Measurements from ENCODE around the gene NEMP2.
"Not testable (repeated sequence)": the region's sequence is repeated elsewhere in the genome, so short reads cannot be mapped to it uniquely, and the experiment has no call there.

The NEMP2 gene

GRCh38 chr2:190490502-190490901, 44.0 kb downstream of the NEMP2 start:
- no peak for DNase-seq (ENCODE audit: low read depth)

GRCh38 chr2:190489475-190489874, 45.0 kb downstream of the NEMP2 start:
- DNase-seq (ENCODE audit: low read depth), result no peak

GRCh38 chr2:190488516-190489233, 45.8 kb downstream of the NEMP2 start:
- DNase-seq (ENCODE audit: low read depth), result no peak

GRCh38 chr2:190486037-190486623, 48.4 kb downstream of the NEMP2 start:
- no peak for DNase-seq (ENCODE audit: low read depth)

GRCh38 chr2:190482451-190482850, 52.1 kb downstream of the NEMP2 start:
- peak; percentile 76 for DNase-seq (ENCODE audit: low read depth)

- DNase-seq (ENCODE audit: low read depth), result no peak
Measured at GRCh38 chr2:190481339-190481738, 53.2 kb downstream of the NEMP2 start.

GRCh38 chr2:190478572-190479195, 55.8 kb downstream of the NEMP2 start:
- no peak for DNase-seq (ENCODE audit: low read depth)

GRCh38 chr2:190477661-190478454, 56.7 kb downstream of the NEMP2 start:
- peak; percentile 20 for DNase-seq (ENCODE audit: low read depth)

- DNase-seq (ENCODE audit: low read depth), result no peak
Measured at GRCh38 chr2:190470256-190470826, 64.2 kb downstream of the NEMP2 start.

GRCh38 chr2:190469771-190470170, 64.8 kb downstream of the NEMP2 start:
- peak; percentile 23 for DNase-seq (ENCODE audit: low read depth)

GRCh38 chr2:190468814-190469569, 65.5 kb downstream of the NEMP2 start:
- peak; percentile 94 for DNase-seq (ENCODE audit: low read depth)

GRCh38 chr2:190468354-190468753, 66.2 kb downstream of the NEMP2 start:
- not testable (repeated sequence) for DNase-seq (ENCODE audit: low read depth)

GRCh38 chr2:190467575-190468083, 66.9 kb downstream of the NEMP2 start:
- no peak for DNase-seq (ENCODE audit: low read depth)

GRCh38 chr2:190466819-190467446, 67.6 kb downstream of the NEMP2 start:
- no peak for DNase-seq (ENCODE audit: low read depth)

GRCh38 chr2:190465060-190465459, 69.5 kb downstream of the NEMP2 start:
- DNase-seq (ENCODE audit: low read depth), result no peak

- no peak for DNase-seq (ENCODE audit: low read depth)
Measured at GRCh38 chr2:190462611-190463010, 71.9 kb downstream of the NEMP2 start.

- peak; percentile 7 for DNase-seq (ENCODE audit: low read depth)
Measured at GRCh38 chr2:190462181-190462580, 72.3 kb downstream of the NEMP2 start.

- no peak for DNase-seq (ENCODE audit: low read depth)
Measured at GRCh38 chr2:190460487-190460886, 74.0 kb downstream of the NEMP2 start.

- peak; percentile 24 for DNase-seq (ENCODE audit: low read depth)
Measured at GRCh38 chr2:190459881-190460280, 74.6 kb downstream of the NEMP2 start.

- no peak for DNase-seq (ENCODE audit: low read depth)
Measured at GRCh38 chr2:190458352-190459107, 76.0 kb downstream of the NEMP2 start.

Measured in amniotic epithelial cell (primary cell).